H1 (cell line): ENCODE results near the gene NAXE. TPM values are rescaled to one million over a fixed set of nuclear protein-coding genes. Genes with fewer than 3 reads are reported as not detected.

Experiments
- BRCA1 ChIP-seq: IDR thresholded peaks from 2 replicates; pipeline ENCODE4 v1.6.1; 2012; ENCODE audit warnings: low read depth, low read length, improper control_type of control experiment
- CHD1 ChIP-seq: IDR thresholded peaks from 2 replicates; pipeline ENCODE4 v1.6.1; 2012; ENCODE audit warnings: low read depth, low read length, improper control_type of control experiment
- CTBP2 ChIP-seq: IDR thresholded peaks from 2 replicates; pipeline ENCODE4 v1.7.0; 2011; ENCODE audit warnings: borderline replicate concordance, mild to moderate bottlenecking, moderate library complexity, mixed read lengths, low read length; ENCODE audit not compliant: insufficient read depth, insufficient read length
- SAP30 ChIP-seq: fragments of 300-600 bp; sonication (generic); IDR thresholded peaks from 2 replicates; pipeline ENCODE4 v1.7.1; 2012; ENCODE audit warnings: low read length, moderate library complexity, mild to moderate bottlenecking, inconsistent platforms; ENCODE audit not compliant: insufficient read depth, insufficient replicate concordance
- SIX5 ChIP-seq: IDR thresholded peaks from 2 replicates; pipeline ENCODE4 v1.6.1; 2011; ENCODE audit warnings: mild to moderate bottlenecking, low read depth, low read length
- TCF12 ChIP-seq: IDR thresholded peaks from 2 replicates; pipeline ENCODE4 v1.6.1; 2011; ENCODE audit warnings: low read depth, mild to moderate bottlenecking, low read length
- TEAD4 ChIP-seq: IDR thresholded peaks from 2 replicates; pipeline ENCODE4 v1.6.1; 2012; ENCODE audit warnings: low read depth, low read length, inconsistent platforms, mixed read lengths
- polyA plus RNA-seq, 7 experiments: library from polyadenylated mRNA; depleted of rRNA in 3 of 7; stranded (reverse) in 5 of 7; unstranded in 2 of 7; fragments of >200 nt in 5 of 7; fragments of 200-250 nt in 2 of 7; gene quantifications; 1 replicate in 5 of 7; 2 replicates in 1 of 7; 4 replicates in 1 of 7; pipeline versions ENCODE4 v1.2.1 to v1.2.3, GENCODE V29; 2011 to 2013; ENCODE audit warnings: missing spikeins in 2 of 7, mixed read lengths in 2 of 7
- total RNA-seq: library from RNA; stranded (reverse); fragmentation: NEBNext Ultra II Directional; extraction: Animal tissue kit (Norgen Biotek cat#: 25700); gene quantifications from 2 replicates; pipeline ENCODE4 v1.2.1, GENCODE V29; 2021
- TF ChIP-seq, protein P1 (sequence below): fragments of 300-600 bp; sonication (generic); IDR thresholded peaks from 2 replicates; pipeline ENCODE4 v1.7.1; 2012; ENCODE audit warnings: low read length, moderate library complexity, mild to moderate bottlenecking, inconsistent platforms; ENCODE audit not compliant: insufficient replicate concordance

NAXE gene
- total and polyA plus RNA-seq, 2 of the 8 experiments (the other 6 are each of a cell fraction or from before 2014, with no cell fraction given): 73.1 to 74.3 TPM

DNA sequence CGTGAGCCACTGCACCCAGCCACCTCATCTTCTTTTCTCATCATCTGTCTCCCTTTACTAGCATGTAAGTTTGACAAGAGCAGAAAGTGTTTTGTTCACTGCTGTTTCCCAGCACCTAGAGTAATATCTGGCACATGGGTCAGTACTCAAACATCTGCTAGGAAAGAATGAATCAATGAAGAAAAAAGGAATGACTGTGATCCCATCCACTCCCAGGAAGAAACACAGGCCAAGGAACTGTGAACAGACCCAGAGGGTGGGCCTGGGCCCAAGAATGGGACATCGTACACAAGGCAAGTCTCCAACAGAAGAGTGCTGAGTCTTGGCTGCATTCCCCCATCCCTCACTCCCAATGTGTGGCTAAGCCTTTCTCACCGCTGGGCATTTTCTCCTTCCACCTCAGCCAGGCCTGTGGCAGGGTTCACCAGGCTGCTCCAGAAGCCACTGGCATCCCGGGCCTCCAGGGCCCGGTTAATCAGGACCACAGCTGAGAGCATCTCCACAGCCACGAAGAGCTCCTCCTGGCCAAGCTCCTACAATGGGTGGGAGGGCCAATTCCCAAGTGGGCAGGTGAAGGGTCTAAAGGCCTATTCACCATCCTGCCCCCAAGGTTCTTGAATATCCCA lies 37.6 kb upstream of the NAXE start (continued):
- TF ChIP-seq, protein P1, sequence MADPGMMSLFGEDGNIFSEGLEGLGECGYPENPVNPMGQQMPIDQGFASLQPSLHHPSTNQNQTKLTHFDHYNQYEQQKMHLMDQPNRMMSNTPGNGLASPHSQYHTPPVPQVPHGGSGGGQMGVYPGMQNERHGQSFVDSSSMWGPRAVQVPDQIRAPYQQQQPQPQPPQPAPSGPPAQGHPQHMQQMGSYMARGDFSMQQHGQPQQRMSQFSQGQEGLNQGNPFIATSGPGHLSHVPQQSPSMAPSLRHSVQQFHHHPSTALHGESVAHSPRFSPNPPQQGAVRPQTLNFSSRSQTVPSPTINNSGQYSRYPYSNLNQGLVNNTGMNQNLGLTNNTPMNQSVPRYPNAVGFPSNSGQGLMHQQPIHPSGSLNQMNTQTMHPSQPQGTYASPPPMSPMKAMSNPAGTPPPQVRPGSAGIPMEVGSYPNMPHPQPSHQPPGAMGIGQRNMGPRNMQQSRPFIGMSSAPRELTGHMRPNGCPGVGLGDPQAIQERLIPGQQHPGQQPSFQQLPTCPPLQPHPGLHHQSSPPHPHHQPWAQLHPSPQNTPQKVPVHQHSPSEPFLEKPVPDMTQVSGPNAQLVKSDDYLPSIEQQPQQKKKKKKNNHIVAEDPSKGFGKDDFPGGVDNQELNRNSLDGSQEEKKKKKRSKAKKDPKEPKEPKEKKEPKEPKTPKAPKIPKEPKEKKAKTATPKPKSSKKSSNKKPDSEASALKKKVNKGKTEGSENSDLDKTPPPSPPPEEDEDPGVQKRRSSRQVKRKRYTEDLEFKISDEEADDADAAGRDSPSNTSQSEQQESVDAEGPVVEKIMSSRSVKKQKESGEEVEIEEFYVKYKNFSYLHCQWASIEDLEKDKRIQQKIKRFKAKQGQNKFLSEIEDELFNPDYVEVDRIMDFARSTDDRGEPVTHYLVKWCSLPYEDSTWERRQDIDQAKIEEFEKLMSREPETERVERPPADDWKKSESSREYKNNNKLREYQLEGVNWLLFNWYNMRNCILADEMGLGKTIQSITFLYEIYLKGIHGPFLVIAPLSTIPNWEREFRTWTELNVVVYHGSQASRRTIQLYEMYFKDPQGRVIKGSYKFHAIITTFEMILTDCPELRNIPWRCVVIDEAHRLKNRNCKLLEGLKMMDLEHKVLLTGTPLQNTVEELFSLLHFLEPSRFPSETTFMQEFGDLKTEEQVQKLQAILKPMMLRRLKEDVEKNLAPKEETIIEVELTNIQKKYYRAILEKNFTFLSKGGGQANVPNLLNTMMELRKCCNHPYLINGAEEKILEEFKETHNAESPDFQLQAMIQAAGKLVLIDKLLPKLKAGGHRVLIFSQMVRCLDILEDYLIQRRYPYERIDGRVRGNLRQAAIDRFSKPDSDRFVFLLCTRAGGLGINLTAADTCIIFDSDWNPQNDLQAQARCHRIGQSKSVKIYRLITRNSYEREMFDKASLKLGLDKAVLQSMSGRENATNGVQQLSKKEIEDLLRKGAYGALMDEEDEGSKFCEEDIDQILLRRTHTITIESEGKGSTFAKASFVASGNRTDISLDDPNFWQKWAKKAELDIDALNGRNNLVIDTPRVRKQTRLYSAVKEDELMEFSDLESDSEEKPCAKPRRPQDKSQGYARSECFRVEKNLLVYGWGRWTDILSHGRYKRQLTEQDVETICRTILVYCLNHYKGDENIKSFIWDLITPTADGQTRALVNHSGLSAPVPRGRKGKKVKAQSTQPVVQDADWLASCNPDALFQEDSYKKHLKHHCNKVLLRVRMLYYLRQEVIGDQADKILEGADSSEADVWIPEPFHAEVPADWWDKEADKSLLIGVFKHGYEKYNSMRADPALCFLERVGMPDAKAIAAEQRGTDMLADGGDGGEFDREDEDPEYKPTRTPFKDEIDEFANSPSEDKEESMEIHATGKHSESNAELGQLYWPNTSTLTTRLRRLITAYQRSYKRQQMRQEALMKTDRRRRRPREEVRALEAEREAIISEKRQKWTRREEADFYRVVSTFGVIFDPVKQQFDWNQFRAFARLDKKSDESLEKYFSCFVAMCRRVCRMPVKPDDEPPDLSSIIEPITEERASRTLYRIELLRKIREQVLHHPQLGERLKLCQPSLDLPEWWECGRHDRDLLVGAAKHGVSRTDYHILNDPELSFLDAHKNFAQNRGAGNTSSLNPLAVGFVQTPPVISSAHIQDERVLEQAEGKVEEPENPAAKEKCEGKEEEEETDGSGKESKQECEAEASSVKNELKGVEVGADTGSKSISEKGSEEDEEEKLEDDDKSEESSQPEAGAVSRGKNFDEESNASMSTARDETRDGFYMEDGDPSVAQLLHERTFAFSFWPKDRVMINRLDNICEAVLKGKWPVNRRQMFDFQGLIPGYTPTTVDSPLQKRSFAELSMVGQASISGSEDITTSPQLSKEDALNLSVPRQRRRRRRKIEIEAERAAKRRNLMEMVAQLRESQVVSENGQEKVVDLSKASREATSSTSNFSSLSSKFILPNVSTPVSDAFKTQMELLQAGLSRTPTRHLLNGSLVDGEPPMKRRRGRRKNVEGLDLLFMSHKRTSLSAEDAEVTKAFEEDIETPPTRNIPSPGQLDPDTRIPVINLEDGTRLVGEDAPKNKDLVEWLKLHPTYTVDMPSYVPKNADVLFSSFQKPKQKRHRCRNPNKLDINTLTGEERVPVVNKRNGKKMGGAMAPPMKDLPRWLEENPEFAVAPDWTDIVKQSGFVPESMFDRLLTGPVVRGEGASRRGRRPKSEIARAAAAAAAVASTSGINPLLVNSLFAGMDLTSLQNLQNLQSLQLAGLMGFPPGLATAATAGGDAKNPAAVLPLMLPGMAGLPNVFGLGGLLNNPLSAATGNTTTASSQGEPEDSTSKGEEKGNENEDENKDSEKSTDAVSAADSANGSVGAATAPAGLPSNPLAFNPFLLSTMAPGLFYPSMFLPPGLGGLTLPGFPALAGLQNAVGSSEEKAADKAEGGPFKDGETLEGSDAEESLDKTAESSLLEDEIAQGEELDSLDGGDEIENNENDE: no peak
- TF ChIP-seq BRCA1: no peak
- no peak for TF ChIP-seq SIX5
- TF ChIP-seq TCF12: no peak
- TF ChIP-seq TEAD4: no peak
- TF ChIP-seq CHD1: no peak
- no peak for TF ChIP-seq CTBP2
- TF ChIP-seq SAP30: no peak
